B cell (primary cell): Measurements from ENCODE around the gene ACAP1. TPM values are rescaled to one million over a fixed set of nuclear protein-coding genes. Genes with fewer than 3 reads are reported as not detected.

ENCODE experiments used
- ATAC-seq: fragments of 200-7000 bp; cut with Tn5 transposase; one replicate; pipeline ENCODE4 v1.10.0; 2021; ENCODE audit warnings: low read depth, mild to moderate bottlenecking, moderate number of reproducible peaks, moderate library complexity
- CTCF ChIA-PET: fragments of 350-600 bp; sonication (Branson Sonifier 250); formaldehyde crosslinking; loops from one replicate; lab custom pipeline; 2021; ENCODE audit warnings: antibody characterized with exemption, inconsistent platforms; lab: Charles Lee
- POLR2A ChIA-PET: fragments of 350-600 bp; sonication (Branson Sonifier 250); formaldehyde crosslinking; loops from one replicate; lab custom pipeline; 2021; ENCODE audit warnings: antibody characterized with exemption; lab: Charles Lee
- DNase-seq: peaks from one replicate; pipeline ENCODE4 v3.0.0; 2013
- H2AFZ ChIP-seq: 2 replicates; pipeline ENCODE4 v1.6.1; 2012; ENCODE audit warnings: mild to moderate bottlenecking, low read depth, low read length; ENCODE audit not compliant: insufficient read depth, poor library complexity, severe bottlenecking
- H3K27ac ChIP-seq, 2 donors: 1 replicate in 1 of 2; 2 replicates in 1 of 2; pipeline ENCODE4 v1.5.1; 2012 to 2013; ENCODE audit warnings: low read length in 2 of 2, mild to moderate bottlenecking in 2 of 2, moderate library complexity in 1 of 2
- H3K27me3 ChIP-seq, 4 experiments: fragments of 200-600 bp in 1 of 4; sonication (generic) in 1 of 4; replicated peaks in 1 of 4; 1 replicate in 2 of 4; 2 replicates in 2 of 4; pipeline versions ENCODE4 v1.6.1 to v1.7.0; 2013 to 2016; ENCODE audit warnings: low read length in 3 of 4, mild to moderate bottlenecking in 2 of 4, mixed read lengths in 1 of 4, moderate library complexity in 1 of 4; ENCODE audit not compliant: insufficient read depth in 4 of 4, control insufficient read depth in 3 of 4; ENCODE audit errors: control extremely low read depth in 1 of 4
- H3K36me3 ChIP-seq, 2 experiments: replicated peaks in 1 of 2; 1 replicate in 1 of 2; 2 replicates in 1 of 2; pipeline versions ENCODE4 v1.6.1 to v1.7.1; 2013; ENCODE audit warnings: low read length in 1 of 2; ENCODE audit not compliant: insufficient read depth in 2 of 2, control insufficient read depth in 1 of 2; ENCODE audit errors: control extremely low read depth in 1 of 2, extremely low read depth in 1 of 2
- H3K4me1 ChIP-seq, 2 donors: fragments of 200-600 bp in 1 of 2; sonication (generic) in 1 of 2; 1 replicate in 1 of 2; 2 replicates in 1 of 2; pipeline versions ENCODE4 v1.5.1 to v1.6.1; 2013 to 2017; ENCODE audit warnings: low read length in 2 of 2; ENCODE audit not compliant: control insufficient read depth in 2 of 2, insufficient read depth in 2 of 2
- H3K4me2 ChIP-seq: replicated peaks from 2 replicates; pipeline ENCODE3; 2012; ENCODE audit warnings: mild to moderate bottlenecking, low read depth, low read length; ENCODE audit not compliant: poor library complexity, severe bottlenecking
- H3K4me3 ChIP-seq, 5 experiments: fragments of 200-600 bp in 1 of 5; sonication (generic) in 1 of 5; 1 replicate in 3 of 5; 2 replicates in 2 of 5; pipeline versions ENCODE4 v1.5.1 to v1.7.0; 2011 to 2016; ENCODE audit warnings: low read length in 4 of 5, mild to moderate bottlenecking in 4 of 5, low read depth in 2 of 5, control low read depth in 1 of 5, moderate library complexity in 1 of 5; ENCODE audit not compliant: insufficient read depth in 1 of 5; ENCODE audit errors: control extremely low read depth in 1 of 5, extremely low read depth in 1 of 5
- H3K79me2 ChIP-seq: fragments of 200-600 bp; sonication (generic); one replicate; pipeline ENCODE4 v1.6.0; 2016; ENCODE audit warnings: low read length; ENCODE audit not compliant: control insufficient read depth, insufficient read depth
- H3K9ac ChIP-seq: fragments of 200-600 bp; sonication (generic); 2 replicates; pipeline ENCODE4 v1.6.1; 2017; ENCODE audit warnings: mild to moderate bottlenecking, low read length, moderate library complexity
- H3K9me3 ChIP-seq, 3 donors: one replicate each; pipeline versions ENCODE4 v1.6.1 to v1.7.1; 2013; ENCODE audit warnings: low read length in 2 of 3; ENCODE audit not compliant: control insufficient read depth in 2 of 3, insufficient read depth in 1 of 3; ENCODE audit errors: control extremely low read depth in 1 of 3
- H4K20me1 ChIP-seq: 2 replicates; pipeline ENCODE4 v1.6.0; 2012; ENCODE audit warnings: mild to moderate bottlenecking, low read length; ENCODE audit not compliant: insufficient read depth, control insufficient read depth, poor library complexity, severe bottlenecking
- H3K27ac Mint-ChIP-seq: one replicate; pipeline ENCODE4 v1.8.0; 2021; ENCODE audit warnings: mixed read lengths
- H3K27me3 Mint-ChIP-seq: one replicate; pipeline ENCODE4 v1.8.0; 2021; ENCODE audit warnings: mixed read lengths
- H3K4me1 Mint-ChIP-seq: one replicate; pipeline ENCODE4 v1.8.0; 2021; ENCODE audit warnings: mixed read lengths
- H3K4me3 Mint-ChIP-seq: one replicate; pipeline ENCODE4 v1.8.0; 2021; ENCODE audit warnings: mixed read lengths
- H3K9me3 Mint-ChIP-seq: one replicate; pipeline ENCODE4 v1.8.0; 2022; ENCODE audit warnings: mixed read lengths; ENCODE audit not compliant: insufficient read depth
- CTCF ChIP-seq: fragments of 200-600 bp; IDR thresholded peaks from one replicate; pipeline ENCODE4 v1.8.0; 2022; ENCODE audit warnings: antibody characterized with exemption, mild to moderate bottlenecking
- EZH2 ChIP-seq: IDR thresholded peaks from 2 replicates; pipeline ENCODE4 v1.6.1; 2012; ENCODE audit warnings: borderline replicate concordance, low read depth, mild to moderate bottlenecking, moderate library complexity, low read length; ENCODE audit not compliant: insufficient read depth, poor library complexity, severe bottlenecking
- WGBS: methylation state at CpG from one replicate; pipeline ENCODE4 v1.1.5; 2013; ENCODE audit warnings: missing lambda C conversion rate; ENCODE audit not compliant: insufficient coverage; 5-methylcytosine and 5-hydroxymethylcytosine counted together
- intact Hi-C: fragments of 100-400 bp; cut with micrococcal nuclease; formaldehyde crosslinking; loops from one replicate; pipeline ENCODE4 v1.10.0; 2022
- polyA plus RNA-seq: library from polyadenylated mRNA; depleted of rRNA; stranded (reverse); fragments of >200 nt; gene quantifications from 2 replicates; pipeline ENCODE4 v1.2.3, GENCODE V29; 2012
- total RNA-seq, 2 donors: library from RNA; stranded (reverse); fragments of 120-200 nt in 1 of 2; gene quantifications; 1 replicate in 1 of 2; 2 replicates in 1 of 2; pipeline versions ENCODE4 v1.2.3 to v1.2.4, GENCODE V29; 2013 to 2022

Gene ACAP1
- total and polyA plus RNA-seq, 2 donors (not counting 1 experiment from before 2014, with no cell fraction given): 392 to 412 TPM

DNA sequence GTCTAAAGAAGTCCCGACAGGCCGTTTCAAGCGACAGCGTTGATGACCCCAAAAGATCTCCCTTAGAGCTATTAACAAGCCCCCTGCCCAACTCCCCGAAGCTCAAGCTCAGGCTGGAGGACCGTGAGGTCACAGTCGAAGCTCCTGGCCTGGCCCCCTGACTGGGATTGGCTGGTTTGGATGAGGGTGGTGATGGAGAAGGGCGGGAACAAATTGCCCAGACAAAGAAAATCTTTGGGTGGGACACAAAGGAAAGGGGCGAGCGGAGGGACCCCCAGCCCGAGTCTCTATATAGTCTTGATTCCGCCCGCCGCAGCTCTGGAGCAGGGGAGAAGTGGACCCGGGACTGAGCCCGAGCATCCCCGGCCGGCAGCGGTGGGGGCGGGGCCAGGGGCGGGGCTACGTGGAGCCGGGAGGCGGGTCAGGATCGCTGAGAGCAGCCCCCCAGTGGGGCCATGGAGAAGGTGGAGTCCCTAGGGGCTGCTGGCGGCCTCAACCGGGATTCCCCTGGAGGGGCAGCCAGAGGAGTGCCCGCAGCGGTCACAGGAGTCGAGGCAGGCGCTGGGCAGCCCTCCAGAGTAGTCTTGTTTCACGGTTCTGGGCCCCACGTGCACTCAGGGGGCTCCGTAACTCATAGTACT lies 6.2 kb upstream of the ACAP1 start:
- Histone ChIP-seq H3K79me2 (peaks cover 30% of the 10 kb centered on the region), H3K9me3 (no peaks in the 10 kb centered on the region), H3K9ac (peak overlapping the region; percentile 86), H3K4me2 (peak overlapping the region; percentile 88), H3K4me3 (peak overlapping the region; percentile 65 to 92 (median 81)), H4K20me1 (no peaks in the 10 kb centered on the region), H2AFZ (peak overlapping the region; percentile 94), H3K4me1 (peaks cover 23 to 48% of the 10 kb centered on the region in 2 donors), H3K36me3 (peaks cover 0 to 11% of the 10 kb centered on the region in 2 experiments), H3K27ac (peak overlapping the region; percentile 86 to 93), H3K27me3 (no peaks in the 10 kb centered on the region)
- DNase-seq (peak; percentile 82), ATAC-seq (peak; percentile 50)
- 1% methylated on average over 28 of the region's 34 CpGs for WGBS
- ChIA-PET CTCF (interaction anchor here (0.8 to 2.7 kb wide), 20 partner anchors 8 to 284 kb away, joined by 3 to 20 read pairs (median 5); partner anchors contain the start of genes ACADVL, DLG4, GABARAP and GPS2), POLR2A (interaction anchor here (0.5 to 2.4 kb wide), 18 partner anchors 9 to 356 kb away, joined by 3 to 18 read pairs (median 5); partner anchors contain the start of genes CTDNEP1, ELP5, GABARAP and GPS2)
- peak overlapping the region; percentile 98 for H3K27ac Mint-ChIP-seq
- TF ChIP-seq EZH2 (no peak), CTCF (no peak)
- H3K4me3 Mint-ChIP-seq: peak overlapping the region; percentile 96
- no peaks in the 10 kb centered on the region for H3K9me3 Mint-ChIP-seq
- intact Hi-C loops: loop anchor here (1.0 kb wide), 9 partner anchors 15 to 242 kb away; partner anchors contain the start of genes DVL2, EIF5A, ELP5 and GABARAP
- H3K27me3 Mint-ChIP-seq: no peaks in the 10 kb centered on the region
- H3K4me1 Mint-ChIP-seq: peaks cover 43% of the 10 kb centered on the region

- Histone ChIP-seq H3K4me3 (peak overlapping the region in 4 of 5 experiments; percentile 65 to 86 (median 81)), H3K9ac (peak overlapping the region; percentile 86), H3K27ac (peak overlapping the region; percentile 86 to 93), H3K4me2 (peak overlapping the region; percentile 88), H3K9me3 (no peaks in the 10 kb centered on the region), H3K36me3 (peaks cover 0 to 6% of the 10 kb centered on the region in 2 experiments), H2AFZ (peak overlapping the region; percentile 94), H3K4me1 (peaks cover 27 to 54% of the 10 kb centered on the region in 2 donors), H3K79me2 (peaks cover 35% of the 10 kb centered on the region), H3K27me3 (no peaks in the 10 kb centered on the region), H4K20me1 (no peaks in the 10 kb centered on the region)
- ATAC-seq (no peak), DNase-seq (no peak)
- ChIA-PET CTCF (interaction anchor here (1.2 to 2.7 kb wide), 6 partner anchors 8 to 285 kb away, joined by 3 to 16 read pairs (median 6); partner anchors contain the start of gene TMEM95), POLR2A (interaction anchor here (0.5 to 2.4 kb wide), 5 partner anchors 11 to 89 kb away, joined by 5 to 18 read pairs (median 12); partner anchors contain the start of gene GABARAP)
- WGBS: 54% methylated on average over 12 of the region's 13 CpGs
- no peaks in the 10 kb centered on the region for H3K9me3 Mint-ChIP-seq
- peak overlapping the region; percentile 96 for H3K4me3 Mint-ChIP-seq
- H3K27ac Mint-ChIP-seq: peak overlapping the region; percentile 98
- H3K27me3 Mint-ChIP-seq: no peaks in the 10 kb centered on the region
- TF ChIP-seq CTCF (no peak), EZH2 (no peak)
- peaks cover 48% of the 10 kb centered on the region for H3K4me1 Mint-ChIP-seq
- intact Hi-C loops: no loop called here
Observed at GRCh38 chr17:7330638-7331015, 5.7 kb upstream of the ACAP1 start.
